Endothelial cell of umbilical vein (primary cell): Measurements from ENCODE around the gene MOGAT3.

Experiments used
- EZH2 ChIP-seq: IDR thresholded peaks from 2 replicates; pipeline ENCODE4 v1.6.1; 2012; ENCODE audit warnings: borderline replicate concordance, low read depth, mild to moderate bottlenecking, moderate library complexity, low read length, inconsistent platforms; ENCODE audit not compliant: severe bottlenecking
- JUN ChIP-seq: IDR thresholded peaks from 2 replicates; pipeline ENCODE4 v1.6.1; 2011; ENCODE audit warnings: borderline replicate concordance, low read depth; ENCODE audit not compliant: insufficient read length, insufficient read depth
- MYC ChIP-seq: IDR thresholded peaks from one replicate; pipeline ENCODE4 v1.6.1; 2011; ENCODE audit warnings: mild to moderate bottlenecking, low read depth, low read length
- POLR2A ChIP-seq: IDR thresholded peaks from 2 replicates; pipeline ENCODE4 v1.6.1; 2012; ENCODE audit warnings: low read depth, mild to moderate bottlenecking, control low read depth, low read length
- POLR2AphosphoS5 ChIP-seq: IDR thresholded peaks from 2 replicates; pipeline ENCODE4 v1.6.1; 2012; ENCODE audit warnings: low read depth, mild to moderate bottlenecking, control low read depth, low read length, moderate library complexity; ENCODE audit not compliant: insufficient read depth
- TF ChIP-seq, protein P1 (sequence below), 2 donors: IDR thresholded peaks; 1 replicate in 1 of 2; 2 replicates in 1 of 2; pipeline ENCODE4 v1.5.1; 2011; ENCODE audit warnings: low read length in 2 of 2, mild to moderate bottlenecking in 2 of 2, moderate library complexity in 2 of 2, control low read depth in 1 of 2, inconsistent platforms in 1 of 2, low read depth in 1 of 2; ENCODE audit not compliant: insufficient read depth in 1 of 2; ENCODE audit errors: extremely low read depth in 1 of 2
- TF ChIP-seq, protein P2 (sequence below): IDR thresholded peaks from 2 replicates; pipeline ENCODE4 v1.6.1; 2011; ENCODE audit not compliant: insufficient read depth, insufficient read length

DNA sequence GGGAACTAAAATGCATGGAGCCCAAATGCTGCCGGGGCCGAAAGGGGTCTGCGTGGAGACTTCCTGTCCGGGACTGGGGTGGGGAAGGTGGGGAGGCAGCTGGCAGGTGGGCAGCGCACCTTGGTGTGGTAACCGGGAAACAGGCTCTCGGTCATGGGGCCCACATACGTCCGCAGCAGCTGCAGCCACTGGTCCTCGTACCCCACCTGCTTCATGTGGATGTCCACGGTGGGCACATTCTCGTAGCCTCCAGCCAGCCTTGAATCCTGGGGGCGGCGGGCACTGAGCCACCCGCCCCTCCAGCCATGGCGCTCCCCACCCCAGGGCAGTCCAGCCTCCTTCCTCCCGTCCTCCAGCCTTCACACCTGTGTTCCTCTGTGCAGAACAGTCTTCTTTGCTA is 6.6 kb upstream of the MOGAT3 start:
- TF ChIP-seq, protein P1, sequence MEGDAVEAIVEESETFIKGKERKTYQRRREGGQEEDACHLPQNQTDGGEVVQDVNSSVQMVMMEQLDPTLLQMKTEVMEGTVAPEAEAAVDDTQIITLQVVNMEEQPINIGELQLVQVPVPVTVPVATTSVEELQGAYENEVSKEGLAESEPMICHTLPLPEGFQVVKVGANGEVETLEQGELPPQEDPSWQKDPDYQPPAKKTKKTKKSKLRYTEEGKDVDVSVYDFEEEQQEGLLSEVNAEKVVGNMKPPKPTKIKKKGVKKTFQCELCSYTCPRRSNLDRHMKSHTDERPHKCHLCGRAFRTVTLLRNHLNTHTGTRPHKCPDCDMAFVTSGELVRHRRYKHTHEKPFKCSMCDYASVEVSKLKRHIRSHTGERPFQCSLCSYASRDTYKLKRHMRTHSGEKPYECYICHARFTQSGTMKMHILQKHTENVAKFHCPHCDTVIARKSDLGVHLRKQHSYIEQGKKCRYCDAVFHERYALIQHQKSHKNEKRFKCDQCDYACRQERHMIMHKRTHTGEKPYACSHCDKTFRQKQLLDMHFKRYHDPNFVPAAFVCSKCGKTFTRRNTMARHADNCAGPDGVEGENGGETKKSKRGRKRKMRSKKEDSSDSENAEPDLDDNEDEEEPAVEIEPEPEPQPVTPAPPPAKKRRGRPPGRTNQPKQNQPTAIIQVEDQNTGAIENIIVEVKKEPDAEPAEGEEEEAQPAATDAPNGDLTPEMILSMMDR (IDR thresholded peaks at IDR 0.05; ENCODE audit: extremely low read depth in 1 of 2, insufficient read depth in 1 of 2, low read depth in 1 of 2, low read length in 2 of 2) = no peak
- TF ChIP-seq POLR2A (no peak), POLR2AphosphoS5 (no peak), JUN (no peak), EZH2 (no peak), MYC (no peak)
- TF ChIP-seq, protein P2, sequence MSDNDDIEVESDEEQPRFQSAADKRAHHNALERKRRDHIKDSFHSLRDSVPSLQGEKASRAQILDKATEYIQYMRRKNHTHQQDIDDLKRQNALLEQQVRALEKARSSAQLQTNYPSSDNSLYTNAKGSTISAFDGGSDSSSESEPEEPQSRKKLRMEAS = no peak
